ENCODE results near the gene MSI2. TPM values are rescaled to one million over a fixed set of nuclear protein-coding genes. Genes with fewer than 3 reads are reported as not detected.
A peak's percentile ranks its signal among the peaks of the same experiment; 100 is the strongest.

Gene MSI2
- total RNA-seq, 1 experiment from 2014 or later, result 174 TPM

DNA sequence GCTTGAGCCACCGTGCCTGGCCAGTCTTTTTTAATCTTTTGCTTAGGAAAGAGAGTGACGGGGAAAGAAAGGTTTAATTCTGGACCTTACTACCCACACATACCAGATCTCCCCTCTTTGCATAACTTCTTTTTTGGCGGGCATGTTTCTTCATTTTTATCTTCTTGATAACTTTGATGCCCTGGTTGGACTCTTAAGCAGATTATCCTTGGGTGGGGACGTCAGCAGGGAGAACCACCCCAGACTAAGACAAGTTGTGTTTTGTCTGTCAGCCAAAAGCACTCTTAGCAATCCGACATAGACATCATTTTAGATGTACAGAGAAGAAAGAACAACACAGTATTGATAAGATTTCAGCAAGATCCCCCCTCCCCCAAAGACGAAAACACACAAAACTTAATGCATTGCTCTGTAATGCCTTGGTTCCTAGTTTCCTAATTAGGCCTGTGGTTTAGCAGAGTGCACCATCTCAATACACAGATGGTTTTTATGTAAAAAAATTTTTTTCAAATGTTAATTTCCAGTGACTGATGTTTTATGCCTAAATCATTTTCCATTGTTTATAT, 99.9 kb downstream of the MSI2 start:
- POLR2A ChIA-PET, result no interaction called here
- peak overlapping the region; percentile 77 for H3K27ac Mint-ChIP-seq (ENCODE audit: unreplicated experiment)
- no peaks in the 10 kb centered on the region for H3K27me3 Mint-ChIP-seq (ENCODE audit: insufficient read depth, unreplicated experiment)
- no peak for DNase-seq
- Histone ChIP-seq H3K27me3 (replicated peaks; ENCODE audit: control insufficient read depth, insufficient read depth, low read length) (no peaks in the 10 kb centered on the region), H3K4me1 (peaks cover 31% of the 10 kb centered on the region), H3K4me3 (ENCODE audit: low read depth, low read length) (no peak overlapping the region), H3K9me3 (no peaks in the 10 kb centered on the region), H3K36me3 (ENCODE audit: control insufficient read depth, insufficient read depth, low read length) (peaks cover 3% of the 10 kb centered on the region; the same call in 1 of the 2 replicates)
- H3K9me3 Mint-ChIP-seq (ENCODE audit: unreplicated experiment), result no peaks in the 10 kb centered on the region
- H3K4me1 Mint-ChIP-seq (ENCODE audit: low read depth, unreplicated experiment), result peaks cover 49% of the 10 kb centered on the region
- H3K4me3 Mint-ChIP-seq (ENCODE audit: unreplicated experiment), result no peak overlapping the region
- H3K36me3 Mint-ChIP-seq (ENCODE audit: insufficient read depth, unreplicated experiment), result peaks cover 54% of the 10 kb centered on the region
- CTCF ChIA-PET, result interaction anchor here (0.8 to 1.2 kb wide), 2 partner anchors 13 to 14 kb away, joined by 3 read pairs; no protein-coding TSS in a partner anchor
- intact Hi-C loops (cut with micrococcal nuclease; ENCODE audit: unreplicated experiment), result no loop called here
- no peak for TF ChIP-seq CTCF (IDR thresholded peaks at IDR 0.05; ENCODE audit: insufficient read depth in 1 of 2, low read depth in 1 of 2, low read length in 1 of 2, severe bottlenecking in 1 of 2, unreplicated experiment in 1 of 2)
- BruUV-seq (replicated peaks), result no TSS peak

GRCh38 chr17:57356719-57357391, 100.5 kb downstream of the MSI2 start:
- peaks cover 31% of the 10 kb centered on the region for H3K4me1 ChIP-seq
- peak overlapping the region; percentile 20 for H3K4me3 Mint-ChIP-seq (ENCODE audit: unreplicated experiment)
- TF ChIP-seq CTCF (IDR thresholded peaks at IDR 0.05; ENCODE audit: insufficient read depth in 1 of 2, low read depth in 1 of 2, low read length in 1 of 2, severe bottlenecking in 1 of 2, unreplicated experiment in 1 of 2), result no peak
- ChIA-PET POLR2A (no interaction called here), CTCF (interaction anchor here (0.8 to 1.9 kb wide), 4 partner anchors 10 to 113 kb away, joined by 3 to 11 read pairs (median 3); no protein-coding TSS in a partner anchor)
- H3K27me3 ChIP-seq (replicated peaks; ENCODE audit: control insufficient read depth, insufficient read depth, low read length), result no peaks in the 10 kb centered on the region
- no peaks in the 10 kb centered on the region for H3K27me3 Mint-ChIP-seq (ENCODE audit: insufficient read depth, unreplicated experiment)
- BruUV-seq (replicated peaks), result no TSS peak
- DNase-seq, result no peak
- peaks cover 49% of the 10 kb centered on the region for H3K4me1 Mint-ChIP-seq (ENCODE audit: low read depth, unreplicated experiment)
- H3K27ac Mint-ChIP-seq (ENCODE audit: unreplicated experiment), result peak overlapping the region; percentile 77
- peaks cover 56% of the 10 kb centered on the region for H3K36me3 Mint-ChIP-seq (ENCODE audit: insufficient read depth, unreplicated experiment)
- no peak overlapping the region for H3K4me3 ChIP-seq (ENCODE audit: low read depth, low read length)
- H3K9me3 ChIP-seq, result no peaks in the 10 kb centered on the region
- intact Hi-C loops (cut with micrococcal nuclease; ENCODE audit: unreplicated experiment), result no loop called here
- peaks cover 3% of the 10 kb centered on the region; the same call in 1 of the 2 replicates for H3K36me3 ChIP-seq (ENCODE audit: control insufficient read depth, insufficient read depth, low read length)
- H3K9me3 Mint-ChIP-seq (ENCODE audit: unreplicated experiment), result no peaks in the 10 kb centered on the region

- no peak for TF ChIP-seq CTCF (IDR thresholded peaks at IDR 0.05; ENCODE audit: insufficient read depth in 1 of 2, low read depth in 1 of 2, low read length in 1 of 2, severe bottlenecking in 1 of 2, unreplicated experiment in 1 of 2)
- H3K4me1 Mint-ChIP-seq (ENCODE audit: low read depth, unreplicated experiment), result peaks cover 49% of the 10 kb centered on the region
- H3K36me3 Mint-ChIP-seq (ENCODE audit: insufficient read depth, unreplicated experiment), result peaks cover 55% of the 10 kb centered on the region
- no peaks in the 10 kb centered on the region for H3K9me3 ChIP-seq
- peak overlapping the region; percentile 77 for H3K27ac Mint-ChIP-seq (ENCODE audit: unreplicated experiment)
- peaks cover 3% of the 10 kb centered on the region; the same call in 1 of the 2 replicates for H3K36me3 ChIP-seq (ENCODE audit: control insufficient read depth, insufficient read depth, low read length)
- no peaks in the 10 kb centered on the region for H3K9me3 Mint-ChIP-seq (ENCODE audit: unreplicated experiment)
- H3K4me3 ChIP-seq (ENCODE audit: low read depth, low read length), result no peak overlapping the region
- H3K27me3 ChIP-seq (replicated peaks; ENCODE audit: control insufficient read depth, insufficient read depth, low read length), result no peaks in the 10 kb centered on the region
- ChIA-PET CTCF (interaction anchor here (1.2 to 1.9 kb wide), 3 partner anchors 10 to 114 kb away, joined by 3 to 11 read pairs (median 3); no protein-coding TSS in a partner anchor), POLR2A (interaction anchor here (1.0 kb wide), 1 partner anchor 101 kb away, joined by 7 read pairs; the partner anchor contains the start of gene MSI2)
- intact Hi-C loops (cut with micrococcal nuclease; ENCODE audit: unreplicated experiment), result no loop called here
- DNase-seq, result no peak
- no peak overlapping the region for H3K4me3 Mint-ChIP-seq (ENCODE audit: unreplicated experiment)
- no peaks in the 10 kb centered on the region for H3K27me3 Mint-ChIP-seq (ENCODE audit: insufficient read depth, unreplicated experiment)
- no TSS peak for BruUV-seq (replicated peaks)
- H3K4me1 ChIP-seq, result peaks cover 31% of the 10 kb centered on the region
These were observed 101.1 kb downstream of the MSI2 start for GRCh38 chr17:57357392-57357784.
